GM21723 (cell line): ENCODE measurements around the gene DYSF.

Source experiments
- ATAC-seq: cut with Tn5 transposase; IDR thresholded peaks from one replicate; pipeline ENCODE4 v1.9.1; 2021; ENCODE audit warnings: mild to moderate bottlenecking, moderate library complexity; ENCODE audit not compliant: unreplicated experiment

Gene DYSF

GRCh38 chr2:71524476-71524875, 71.1 kb downstream of the DYSF start:
- ATAC-seq, result no peak

- no peak for ATAC-seq
Observed at GRCh38 chr2:71526141-71526540, 72.8 kb downstream of the DYSF start.

DNA sequence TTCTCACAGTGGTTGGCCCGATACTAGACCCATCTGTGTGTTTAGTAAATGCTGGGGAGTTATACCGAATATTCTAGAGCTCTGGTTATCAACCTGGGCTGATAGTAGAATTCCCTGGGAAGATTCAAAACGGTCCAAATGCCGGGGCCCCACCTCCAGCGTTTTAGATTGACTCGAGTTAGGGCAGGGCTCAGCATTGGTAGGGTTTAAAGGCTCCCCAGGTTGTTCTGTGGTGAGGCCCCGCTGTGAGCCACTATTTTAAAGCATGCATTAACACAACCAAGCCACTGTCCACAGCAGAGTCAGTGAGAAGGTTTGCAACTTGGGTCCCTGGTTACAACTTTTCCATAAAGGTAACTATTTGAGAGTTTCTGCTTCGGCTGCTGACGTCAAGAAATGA, 73.6 kb downstream of the DYSF start:
- no peak for ATAC-seq

DNA sequence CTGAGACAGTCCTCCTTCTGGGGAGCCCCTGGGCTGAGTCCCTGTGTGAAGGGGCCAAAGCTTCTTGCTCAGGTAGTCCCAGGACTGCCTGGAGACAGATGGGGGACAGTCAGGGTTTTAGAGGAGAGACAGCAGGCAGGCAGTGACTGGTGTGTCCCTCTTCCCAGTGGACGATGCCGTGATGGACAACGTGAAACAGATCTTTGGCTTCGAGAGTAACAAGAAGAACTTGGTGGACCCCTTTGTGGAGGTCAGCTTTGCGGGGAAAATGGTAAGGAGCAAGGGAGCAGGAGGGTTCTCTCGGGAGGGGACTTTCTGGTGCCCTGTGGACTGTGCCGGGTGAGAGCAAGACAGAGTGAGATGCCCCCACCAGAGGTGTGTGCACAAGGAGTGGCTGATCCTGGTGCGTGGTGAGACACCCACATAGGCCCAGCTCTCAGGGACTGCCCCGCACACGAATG, 74.8 kb downstream of the DYSF start:
- no peak for ATAC-seq

DNA sequence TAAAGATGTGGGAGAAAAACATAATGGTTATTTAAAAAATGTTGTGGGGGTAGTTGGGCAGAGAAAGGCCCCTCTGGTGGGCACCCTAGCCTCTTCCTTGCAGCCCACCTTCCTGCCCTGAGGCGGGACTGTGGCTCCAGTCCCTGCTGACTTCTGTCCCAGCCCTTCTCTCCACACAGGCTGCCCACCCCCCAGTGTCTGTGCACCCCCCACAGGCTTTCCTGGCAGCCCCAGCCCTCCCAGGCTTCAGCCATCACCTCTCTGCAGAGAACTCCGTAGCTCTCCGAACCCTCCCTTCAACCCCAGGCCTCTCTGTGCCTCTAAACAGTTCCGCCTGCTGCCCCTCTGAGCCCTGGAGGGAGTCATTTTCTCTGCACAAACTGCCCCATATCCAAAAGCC, 75.4 kb downstream of the DYSF start:
- no peak for ATAC-seq

DNA sequence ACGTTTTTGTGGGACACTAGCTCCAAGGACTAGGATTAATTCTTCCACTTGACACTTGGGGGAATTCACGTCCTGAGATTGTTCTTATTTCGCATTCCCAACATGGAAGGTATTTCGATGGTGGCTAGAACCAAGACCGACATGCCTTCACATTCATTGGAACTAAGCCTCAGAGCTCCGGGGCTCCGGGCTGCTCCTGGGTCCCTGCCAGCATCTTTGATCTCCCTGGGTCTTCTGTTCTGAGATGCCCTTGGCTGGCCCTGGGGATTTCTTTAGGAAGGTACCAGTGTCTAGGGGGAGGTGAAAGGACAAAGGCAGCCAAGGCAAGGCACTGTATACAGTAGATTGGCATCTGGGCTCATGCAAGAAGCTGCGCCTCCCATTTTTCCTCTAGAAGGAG, 76.8 kb downstream of the DYSF start:
- ATAC-seq, result no peak

DNA sequence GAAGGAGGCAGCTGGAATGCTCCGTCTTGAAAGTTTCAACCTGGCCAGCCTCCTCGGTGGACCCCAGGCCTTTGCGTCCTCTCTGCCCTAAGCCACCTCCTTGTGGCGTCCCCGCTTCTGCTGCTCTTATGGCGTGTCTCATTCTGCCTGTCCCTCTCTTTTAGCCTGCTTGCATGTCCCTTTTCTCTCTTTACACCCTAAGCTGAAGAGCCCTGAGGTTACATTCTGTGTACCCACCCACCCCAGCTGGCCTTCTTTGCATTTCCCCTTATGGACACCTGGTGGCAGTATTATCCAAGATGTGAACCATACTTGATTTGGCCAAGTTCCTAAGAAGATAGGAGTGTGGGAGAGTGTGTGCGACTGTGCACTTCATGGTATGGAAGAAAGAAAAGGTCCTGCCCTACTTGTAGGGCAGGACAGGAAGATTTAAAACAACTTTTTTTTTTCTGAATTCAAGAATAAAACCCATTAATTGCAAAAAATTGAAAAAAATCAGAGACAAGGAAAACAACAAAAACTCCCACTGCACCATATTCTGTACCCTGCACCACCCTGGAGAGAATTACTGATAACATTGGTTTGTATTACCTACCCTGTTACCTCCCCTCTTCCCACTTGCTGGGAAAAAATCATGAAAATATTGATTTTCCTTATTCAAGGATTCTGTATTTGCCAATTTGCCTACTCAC, 77.4 kb downstream of the DYSF start:
- no peak for ATAC-seq

- no peak for ATAC-seq
Observed at GRCh38 chr2:71531522-71532047, 78.2 kb downstream of the DYSF start.

- no peak for ATAC-seq
Observed at GRCh38 chr2:71532327-71532726, 79.0 kb downstream of the DYSF start.

- ATAC-seq, result no peak
Observed at GRCh38 chr2:71534201-71534600, 80.8 kb downstream of the DYSF start.

GRCh38 chr2:71534826-71535225, 81.5 kb downstream of the DYSF start:
- ATAC-seq, result no peak

GRCh38 chr2:71535526-71535925, 82.2 kb downstream of the DYSF start:
- ATAC-seq, result no peak

DNA sequence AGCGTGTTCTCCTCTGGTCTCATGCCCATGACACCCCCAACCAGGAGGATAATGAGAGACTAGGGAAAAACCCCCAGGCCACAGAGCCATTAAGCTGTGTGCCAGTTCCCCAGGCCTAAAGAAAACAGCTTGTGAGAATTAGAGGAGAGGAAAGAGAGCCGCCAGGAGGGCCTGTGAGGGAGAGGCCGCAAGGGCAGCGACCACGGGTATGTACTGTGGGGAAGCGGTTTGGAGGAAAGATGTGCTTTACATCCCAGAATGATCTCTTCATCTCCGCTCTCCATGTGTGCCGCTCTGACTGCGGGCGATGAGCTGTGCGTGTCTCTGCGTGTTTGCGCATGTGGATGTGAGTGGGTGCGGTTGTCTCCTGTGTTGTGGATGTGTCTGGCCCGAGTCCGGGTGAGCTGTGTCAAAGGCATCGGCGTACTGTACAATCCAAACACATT, 82.9 kb downstream of the DYSF start:
- ATAC-seq, result no peak

- no peak for ATAC-seq
Observed at GRCh38 chr2:71538241-71538640, 84.9 kb downstream of the DYSF start.

GRCh38 chr2:71538656-71539265, 85.4 kb downstream of the DYSF start:
- ATAC-seq, result no peak

DNA sequence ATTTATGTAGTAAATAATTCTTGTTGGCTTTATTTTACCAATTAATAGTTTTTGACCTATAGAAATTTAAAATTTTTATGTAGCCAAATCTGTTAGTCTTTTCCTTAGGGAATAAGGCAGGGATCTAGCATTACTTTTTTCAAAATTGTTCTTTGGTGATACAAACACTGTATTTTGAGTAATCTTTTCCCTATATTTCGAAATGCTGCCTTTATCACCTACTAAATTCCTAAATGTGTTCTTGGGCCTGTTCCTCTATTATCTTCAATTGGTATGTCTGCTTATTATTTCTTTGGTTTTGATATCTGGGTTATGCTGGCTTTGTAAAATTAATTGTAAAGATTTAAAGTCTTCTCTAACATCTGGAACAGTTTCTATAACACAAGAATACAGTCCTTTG, 87.5 kb downstream of the DYSF start:
- no peak for ATAC-seq

DNA sequence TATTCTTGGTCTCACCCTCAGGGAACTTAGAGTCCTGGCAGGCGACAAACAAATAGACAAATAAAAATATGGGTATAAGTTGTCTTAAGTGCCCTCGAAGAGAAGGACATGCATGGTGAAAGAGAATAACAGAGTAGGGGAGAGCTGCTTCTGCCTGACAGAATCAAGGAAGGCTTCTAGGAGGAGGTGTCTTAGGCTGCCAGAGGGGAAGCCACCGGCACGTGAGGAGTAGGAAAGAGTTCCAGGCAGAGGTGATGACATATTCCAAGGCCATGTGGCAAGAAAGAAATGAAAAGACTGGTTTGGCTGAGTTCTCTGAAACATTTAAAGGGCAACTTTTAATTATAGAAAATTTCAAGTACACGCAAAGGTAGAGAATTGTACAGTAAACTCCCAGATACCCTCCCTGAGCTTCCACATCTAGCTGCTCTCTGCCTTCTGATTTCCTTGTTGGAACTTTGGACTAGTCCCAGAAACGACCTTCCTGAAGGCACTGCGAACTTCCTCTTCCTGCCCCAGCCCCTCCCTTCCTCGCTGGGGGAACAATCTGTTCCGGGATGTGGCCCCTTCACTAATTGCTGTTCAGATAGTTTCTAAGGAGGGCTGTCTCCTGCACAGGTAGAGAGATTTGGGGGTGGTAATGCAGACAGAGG, 91.7 kb downstream of the DYSF start:
- no peak for ATAC-seq

GRCh38 chr2:71545572-71546274, 92.4 kb downstream of the DYSF start:
- ATAC-seq, result no peak

GRCh38 chr2:71546275-71546638, 92.9 kb downstream of the DYSF start:
- ATAC-seq, result no peak

DNA sequence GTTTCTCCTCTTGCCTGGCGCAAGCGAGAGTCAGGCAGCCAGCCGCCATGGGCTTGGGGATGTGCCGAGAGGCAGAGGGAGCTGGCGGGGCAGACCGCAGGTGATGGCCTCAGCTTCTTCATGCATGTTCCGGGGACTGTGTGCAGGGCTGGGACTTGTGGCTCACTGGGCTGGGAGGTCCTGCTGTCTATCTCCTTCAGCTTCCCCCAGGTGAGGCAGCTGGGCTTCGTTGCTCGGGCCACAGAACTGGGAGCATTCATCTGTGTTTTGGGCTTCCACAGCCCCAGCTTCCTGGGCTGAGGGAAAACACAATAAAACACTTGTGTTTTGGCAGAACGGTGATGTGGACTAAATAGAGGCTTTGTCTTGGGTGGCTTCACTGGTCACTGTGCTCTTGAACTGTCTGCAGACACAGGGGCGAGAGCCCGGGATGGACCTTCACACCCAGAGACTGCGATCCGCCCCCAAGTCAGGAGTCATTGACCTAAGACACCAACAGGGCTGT, 93.5 kb downstream of the DYSF start:
- ATAC-seq, result no peak

- no peak for ATAC-seq
Observed at GRCh38 chr2:71547616-71548285, 94.4 kb downstream of the DYSF start.
